HG02623 (cell line): ENCODE results near the gene ERBB3.

Experiments used
- ATAC-seq: cut with Tn5 transposase; IDR thresholded peaks from one replicate; pipeline ENCODE4 v1.9.1; 2021; ENCODE audit warnings: moderate library complexity; ENCODE audit not compliant: unreplicated experiment

The ERBB3 gene

GRCh38 chr12:56078931-56079722 lies 838 bp upstream of the ERBB3 start:
- ATAC-seq = no peak

- no peak for ATAC-seq
These were observed 682 bp downstream of the ERBB3 start for GRCh38 chr12:56080556-56081138.

- no peak for ATAC-seq
These were observed 1.7 kb downstream of the ERBB3 start for GRCh38 chr12:56081393-56082347.

GRCh38 chr12:56082382-56082781 lies 2.4 kb downstream of the ERBB3 start:
- no peak for ATAC-seq

- ATAC-seq = no peak
These were observed 3.0 kb downstream of the ERBB3 start for GRCh38 chr12:56082967-56083366.

GRCh38 chr12:56084958-56085543 lies 5.1 kb downstream of the ERBB3 start:
- no peak for ATAC-seq

GRCh38 chr12:56086096-56086495 lies 6.1 kb downstream of the ERBB3 start:
- ATAC-seq = no peak

- no peak for ATAC-seq
These were observed 6.6 kb downstream of the ERBB3 start for GRCh38 chr12:56086608-56087007.

GRCh38 chr12:56087220-56087619 lies 7.3 kb downstream of the ERBB3 start:
- no peak for ATAC-seq

GRCh38 chr12:56097738-56098137 lies 17.8 kb downstream of the ERBB3 start:
- no peak for ATAC-seq

- no peak for ATAC-seq
These were observed 18.6 kb downstream of the ERBB3 start for GRCh38 chr12:56098592-56098991.

- no peak for ATAC-seq
These were observed 19.8 kb downstream of the ERBB3 start for GRCh38 chr12:56099787-56100186.

- no peak for ATAC-seq
These were observed 21.1 kb downstream of the ERBB3 start for GRCh38 chr12:56101045-56101444.

- no peak for ATAC-seq
These were observed 22.7 kb downstream of the ERBB3 start for GRCh38 chr12:56102683-56103065.

- ATAC-seq = no peak
These were observed 23.2 kb downstream of the ERBB3 start for GRCh38 chr12:56103066-56103711.

- no peak for ATAC-seq
These were observed 23.8 kb downstream of the ERBB3 start for GRCh38 chr12:56103823-56104108.

- ATAC-seq = peak; percentile 93
These were observed 24.3 kb downstream of the ERBB3 start, which contains the start of gene PA2G4 for GRCh38 chr12:56104109-56104814. TSS of gene PA2G4 (plus strand) at chr12:56104559. CDS start at chr12:56104738, 179 bp downstream.

- ATAC-seq = peak; percentile 8
These were observed 25.0 kb downstream of the ERBB3 start for GRCh38 chr12:56104815-56105608.

- no peak for ATAC-seq
These were observed 25.6 kb downstream of the ERBB3 start for GRCh38 chr12:56105609-56105902.

- no peak for ATAC-seq
These were observed 27.3 kb downstream of the ERBB3 start for GRCh38 chr12:56107242-56107641.
